HUDEP-2 (cell line): ENCODE data around the gene MXRA7.

Source experiments
- DNase-seq, 76 experiments: peaks; one replicate each; lab custom pipeline; 2025; ENCODE audit not compliant: unreplicated experiment in 76 of 76; lab: John Stamatoyannopoulos, UW

MXRA7 gene

DNA sequence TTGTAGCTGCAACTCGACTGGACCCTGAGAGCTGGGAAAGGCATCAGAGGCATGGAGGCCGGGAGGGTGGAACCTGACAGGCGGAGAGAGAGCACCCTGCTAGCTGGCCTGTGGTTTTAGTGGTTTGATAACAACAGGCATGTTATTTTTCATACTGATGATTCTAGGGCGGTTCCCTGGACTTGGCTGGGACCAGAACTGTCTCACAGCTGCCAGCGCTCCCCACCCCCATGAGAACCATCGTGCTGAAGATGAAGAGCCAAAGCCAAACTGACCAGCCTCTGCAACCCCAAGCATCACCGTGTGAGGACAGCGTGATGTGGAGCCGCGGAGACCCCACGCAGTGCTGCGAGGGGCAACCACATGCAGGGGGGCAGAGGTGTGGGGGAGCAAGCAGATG lies 28.5 kb downstream of the MXRA7 start:
- DNase-seq, result peak in 73 of 76 experiments; percentile 22 to 92 (median 74)

DNA sequence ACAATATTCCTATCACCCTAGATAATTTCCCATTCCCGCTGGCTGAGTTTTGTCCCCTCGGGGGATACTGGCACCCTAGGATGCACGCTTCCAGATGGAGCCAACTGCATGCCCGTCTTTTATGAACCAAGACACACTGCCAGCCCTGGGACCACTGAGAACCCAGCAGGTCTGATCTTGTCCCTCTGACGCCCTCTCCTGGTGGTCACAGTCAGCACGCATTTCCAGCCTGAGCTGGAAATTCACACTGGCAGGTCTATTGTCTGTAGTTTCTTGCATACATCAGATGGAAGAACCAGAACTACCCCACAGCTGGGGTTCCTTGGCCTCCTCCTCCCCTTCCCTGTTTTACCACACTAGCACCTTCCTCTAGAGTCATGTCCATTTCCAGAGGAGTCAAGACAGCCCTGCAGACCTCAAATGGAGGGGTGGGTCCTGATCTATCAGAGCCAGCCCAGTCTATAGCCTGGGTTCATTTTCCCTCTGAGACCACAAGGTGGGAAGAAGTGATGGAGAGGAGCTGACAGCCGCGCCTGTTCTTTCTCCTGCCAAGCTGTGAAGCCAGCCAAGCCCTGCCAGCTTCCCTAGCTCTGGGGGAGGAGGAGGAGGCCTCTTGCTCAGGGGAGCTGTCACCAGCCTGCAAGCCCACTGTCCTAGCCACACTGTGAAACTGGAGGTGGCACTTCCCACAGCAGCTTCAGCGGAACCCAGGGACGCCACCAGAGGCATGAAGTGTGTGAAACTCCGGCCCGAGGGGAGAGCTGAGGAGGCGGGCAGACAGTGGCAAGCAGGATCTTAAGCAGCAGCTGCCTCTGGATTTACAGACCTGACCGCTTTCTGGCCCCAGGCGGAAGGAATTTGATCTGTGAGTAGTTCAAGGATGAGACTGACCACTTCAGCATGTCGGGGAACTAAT lies 29.3 kb downstream of the MXRA7 start:
- DNase-seq, result peak in 68 of 76 experiments; percentile 12 to 87 (median 64)

GRCh38 chr17:76679239-76679638 lies 31.5 kb downstream of the MXRA7 start:
- no peak for DNase-seq

DNA sequence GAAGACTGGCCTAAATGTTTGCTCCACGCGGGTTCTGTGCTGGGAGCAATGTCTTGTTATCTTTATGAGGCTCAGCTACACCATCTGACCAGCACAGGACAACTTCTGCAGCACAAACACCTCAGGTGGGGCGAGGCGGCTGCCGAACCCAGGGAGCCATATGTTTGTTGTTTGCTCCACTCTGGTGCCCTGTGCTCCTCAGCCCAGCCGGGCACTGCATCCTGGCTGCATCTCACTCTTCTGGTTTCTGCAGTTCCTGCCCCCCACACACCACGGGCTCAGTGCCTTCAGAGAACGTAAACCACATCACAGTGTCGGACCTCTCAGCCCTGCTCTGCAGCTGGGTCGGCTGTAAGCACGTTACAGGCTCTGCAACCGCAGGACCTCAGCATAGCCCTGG lies 32.4 kb downstream of the MXRA7 start:
- no peak for DNase-seq

DNA sequence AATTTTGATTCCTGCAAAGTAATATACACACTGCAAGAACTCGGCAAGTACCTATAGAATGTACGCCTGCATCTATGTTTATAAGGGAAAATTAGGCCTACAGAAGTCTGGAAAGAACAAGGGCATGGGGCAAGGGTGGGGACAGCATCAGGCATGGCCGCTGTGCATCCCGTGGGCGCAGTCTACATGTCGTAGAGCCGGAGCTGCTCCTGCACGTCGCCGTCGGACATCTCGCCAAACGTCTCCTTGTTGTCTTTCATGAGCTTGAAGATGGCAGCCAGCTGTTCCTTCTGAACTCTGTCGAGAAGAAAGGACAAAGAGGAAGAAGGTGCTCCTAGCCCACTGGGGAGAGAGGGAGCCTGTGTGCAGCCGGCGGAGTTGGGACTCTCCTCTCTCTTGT lies 33.4 kb downstream of the MXRA7 start:
- DNase-seq, result no peak

DNA sequence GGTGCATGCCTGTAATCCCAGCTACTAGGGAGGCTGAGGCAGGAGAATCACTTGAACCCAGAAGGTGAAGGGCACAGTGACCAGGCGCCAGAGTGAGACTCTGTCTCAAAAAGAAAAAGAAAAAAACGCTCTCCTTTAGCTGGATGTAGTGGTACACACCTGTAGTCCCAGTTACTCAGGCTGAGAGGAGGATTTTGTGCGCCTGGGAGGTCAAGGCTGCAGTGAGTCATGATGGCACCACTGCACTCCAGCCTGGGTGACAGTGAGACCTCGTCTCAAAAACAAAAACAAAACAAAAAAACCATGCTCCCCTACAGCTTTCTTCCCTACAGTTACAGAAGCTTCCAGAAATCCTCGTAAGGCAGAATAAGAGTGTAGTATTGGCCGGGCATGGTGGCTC lies 34.1 kb downstream of the MXRA7 start:
- no peak for DNase-seq

- no peak for DNase-seq
Observed at GRCh38 chr17:76675648-76676047, 35.1 kb downstream of the MXRA7 start.

DNA sequence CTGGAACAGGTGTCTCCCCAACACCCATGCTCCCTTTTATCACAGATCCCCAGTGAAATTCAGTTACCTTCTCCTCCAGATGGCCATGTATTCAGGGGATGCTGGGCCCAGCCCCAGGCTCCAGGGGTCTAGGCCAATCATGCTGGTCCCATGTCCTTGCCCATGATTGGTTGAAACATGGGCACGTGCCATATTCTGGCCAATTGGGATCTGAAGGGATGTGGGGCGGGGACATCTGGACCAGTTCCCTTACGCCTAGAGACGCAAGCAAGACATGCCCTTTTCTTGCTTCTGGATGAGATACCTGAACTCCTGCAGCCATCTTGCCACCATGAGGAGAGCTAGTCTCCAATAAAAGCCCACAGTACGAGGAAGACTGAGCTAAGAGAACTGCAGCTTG lies 36.2 kb downstream of the MXRA7 start:
- no peak for DNase-seq

- no peak for DNase-seq
Observed at GRCh38 chr17:76673729-76674128, 37.0 kb downstream of the MXRA7 start.

- no peak for DNase-seq
Observed at GRCh38 chr17:76672892-76673291, 37.9 kb downstream of the MXRA7 start.

DNA sequence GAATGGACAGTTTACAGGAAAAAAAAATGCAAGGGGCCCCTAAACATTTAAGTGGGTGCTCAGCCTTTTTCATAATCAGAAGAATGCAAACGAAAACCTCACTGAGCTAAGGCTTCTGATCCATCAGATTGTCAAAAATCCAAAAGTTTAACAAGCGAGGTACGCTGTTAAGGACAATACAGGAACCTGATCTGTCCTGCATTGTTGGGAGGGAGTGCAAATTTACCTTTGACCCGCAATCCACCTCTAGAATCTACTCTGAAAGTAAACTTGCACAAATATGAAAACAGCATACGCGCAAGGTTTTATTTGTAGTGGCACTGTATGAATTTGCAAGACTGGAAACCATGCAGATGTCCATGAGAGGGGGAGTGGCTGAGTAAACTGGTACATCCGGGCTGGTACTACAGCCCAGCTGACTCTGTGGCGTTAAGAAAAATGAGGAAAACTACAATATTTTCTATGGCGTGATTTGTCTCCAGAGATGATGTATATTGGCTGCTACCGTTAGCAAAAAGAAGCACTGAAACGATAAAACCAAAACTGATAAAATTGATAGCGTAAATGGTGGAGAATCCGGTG lies 38.4 kb downstream of the MXRA7 start:
- no peak for DNase-seq

DNA sequence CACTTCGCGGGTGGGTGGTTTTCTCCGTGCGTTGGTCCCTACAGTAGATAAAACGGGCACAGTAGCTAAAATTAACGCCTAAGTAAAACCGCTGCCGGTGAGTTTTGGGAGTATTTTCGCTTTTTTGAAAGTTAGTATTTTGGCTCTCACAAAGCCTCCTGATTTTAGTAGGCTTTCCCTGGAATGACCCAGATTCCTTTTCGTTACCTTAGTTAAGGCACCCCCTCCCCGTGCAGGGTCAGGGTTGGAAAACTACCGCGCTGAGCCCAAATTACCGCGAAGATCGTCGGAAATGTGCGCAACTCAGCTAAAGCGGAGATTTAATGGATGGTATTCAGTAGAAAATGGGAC lies 38.9 kb downstream of the MXRA7 start:
- no peak for DNase-seq

DNA sequence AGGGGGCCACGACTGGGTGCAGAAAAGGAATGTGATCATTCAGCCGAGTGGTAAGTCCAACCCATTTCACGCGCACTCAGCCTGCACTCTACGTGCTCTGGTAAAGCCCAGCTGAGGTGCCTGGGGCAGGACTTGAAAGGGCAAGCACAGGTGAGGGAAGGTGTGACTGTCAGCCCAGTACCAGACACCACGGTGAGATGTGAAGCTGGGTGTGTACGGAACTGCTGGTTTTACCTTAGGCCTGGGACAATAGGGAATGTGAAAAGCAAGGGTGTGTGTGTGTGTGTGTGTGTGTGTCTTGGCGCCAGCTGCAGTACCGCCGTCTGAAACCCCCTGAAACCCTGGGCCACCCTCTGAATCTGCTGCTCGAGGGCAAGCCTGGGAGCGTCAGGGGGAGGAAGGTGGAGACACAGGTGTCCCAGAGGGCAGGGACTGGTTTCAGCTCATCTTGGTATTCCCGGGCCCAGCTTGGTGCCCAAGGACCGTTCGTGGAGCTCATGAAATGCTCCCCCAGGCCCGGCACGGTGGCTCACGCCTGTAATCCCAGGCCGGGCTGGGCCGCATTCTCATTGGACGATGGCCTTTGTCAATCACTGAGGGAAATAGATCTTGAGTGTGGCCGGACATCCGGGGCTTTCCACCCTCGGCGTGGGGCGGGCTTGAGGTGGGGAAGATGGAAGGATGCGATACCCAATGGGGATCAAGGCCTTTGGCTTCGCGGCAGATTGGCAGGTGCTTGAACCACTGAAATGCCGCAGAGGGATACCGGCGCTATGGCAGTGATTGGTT lies 39.4 kb downstream of the MXRA7 start:
- peak in 75 of 76 experiments; percentile 75 to 100 (median 99) for DNase-seq

GRCh38 chr17:76670718-76671122 lies 40.0 kb downstream of the MXRA7 start:
- no peak for DNase-seq

- no peak for DNase-seq
Observed at GRCh38 chr17:76670020-76670717, 40.6 kb downstream of the MXRA7 start.

DNA sequence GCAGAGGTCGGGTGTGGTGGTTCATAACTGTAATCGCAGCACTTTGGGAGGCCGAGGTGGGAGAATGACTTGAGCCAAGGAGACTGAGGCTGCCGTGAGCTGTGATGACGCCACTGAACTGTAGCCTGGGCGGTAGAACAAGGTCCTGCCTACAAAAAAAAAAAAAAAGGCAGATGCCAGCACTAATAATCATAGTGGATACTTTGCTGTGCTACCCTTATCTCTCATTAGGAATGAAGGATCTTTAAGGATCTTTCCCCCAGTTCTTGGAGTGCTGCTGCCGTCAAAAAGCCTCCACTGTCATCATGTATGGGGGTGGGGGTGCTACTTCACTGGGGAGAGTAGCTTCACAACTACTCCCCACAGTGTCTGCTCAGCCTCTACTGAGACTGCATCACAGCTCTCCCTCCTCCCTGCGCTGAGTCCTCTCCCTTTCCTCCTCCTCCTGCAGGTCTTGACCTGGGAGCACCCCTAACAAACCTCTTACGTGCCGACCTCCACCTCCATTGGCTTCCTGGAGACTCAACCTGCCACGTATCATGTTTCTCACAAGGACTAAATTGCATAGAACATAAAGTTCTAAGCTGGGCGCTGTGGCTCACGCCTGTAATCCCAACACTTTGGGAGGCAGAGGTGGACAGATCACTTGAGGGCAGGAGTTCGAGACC lies 42.8 kb downstream of the MXRA7 start:
- DNase-seq, result no peak

- DNase-seq, result no peak
Observed at GRCh38 chr17:76667491-76667755, 43.3 kb downstream of the MXRA7 start.

- no peak for DNase-seq
Observed at GRCh38 chr17:76660656-76661042, 50.1 kb downstream of the MXRA7 start.

DNA sequence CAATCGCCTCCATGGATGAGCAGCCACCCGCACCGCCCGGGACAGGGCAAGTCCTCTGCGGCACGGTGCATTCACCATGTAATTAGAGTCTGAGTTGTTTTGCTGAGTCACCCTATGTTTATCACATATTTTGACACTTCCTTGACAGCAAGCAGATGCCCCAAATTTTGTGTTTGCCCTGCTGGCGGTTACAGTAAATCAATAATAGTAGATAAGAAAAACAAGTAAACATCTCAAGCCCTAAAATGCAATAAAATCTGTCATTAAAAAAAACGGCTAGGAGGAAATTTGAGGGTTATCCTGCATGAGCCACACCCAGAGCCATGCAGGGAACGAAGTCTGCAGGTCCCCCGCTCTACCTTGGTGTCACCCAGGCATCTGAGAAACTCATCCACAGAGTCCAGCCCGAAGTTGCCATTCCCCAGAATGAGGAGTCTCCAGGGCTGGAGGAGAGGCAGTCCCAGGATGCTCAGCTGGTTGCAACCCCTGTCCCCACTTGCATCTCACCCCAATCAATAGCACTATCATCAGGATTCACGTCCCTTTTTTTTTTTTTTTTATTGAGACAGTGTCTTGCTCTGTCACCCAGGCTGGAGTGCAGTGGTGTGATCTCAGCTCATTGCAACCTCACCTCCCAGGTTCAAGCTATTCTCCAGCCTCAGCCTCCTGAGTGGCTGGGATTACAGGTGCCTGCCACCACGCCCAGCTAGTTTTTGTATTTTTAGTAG lies 50.7 kb downstream of the MXRA7 start:
- DNase-seq, result peak in 34 of 76 experiments; percentile 4 to 60 (median 22)

GRCh38 chr17:76658242-76658662 lies 52.5 kb downstream of the MXRA7 start:
- DNase-seq, result no peak
